HG02852 (cell line): ENCODE results near the gene LSM14A.
"Not testable (repeated sequence)": the region's sequence is repeated elsewhere in the genome, so short reads cannot be mapped to it uniquely, and the experiment has no call there.

Experiments used
- ATAC-seq: cut with Tn5 transposase; IDR thresholded peaks from one replicate; pipeline ENCODE4 v1.9.1; 2021; ENCODE audit warnings: mild to moderate bottlenecking, moderate library complexity; ENCODE audit not compliant: unreplicated experiment

LSM14A gene

GRCh38 chr19:34171877-34172660 lies at the start of gene LSM14A:
LSM14A (plus strand) TSS chr19:34172504; CDS start chr19:34172643, 139 bp downstream.
- peak; percentile 62 for ATAC-seq

GRCh38 chr19:34124828-34125227 lies 47.5 kb upstream of the LSM14A start:
- ATAC-seq: no peak

DNA sequence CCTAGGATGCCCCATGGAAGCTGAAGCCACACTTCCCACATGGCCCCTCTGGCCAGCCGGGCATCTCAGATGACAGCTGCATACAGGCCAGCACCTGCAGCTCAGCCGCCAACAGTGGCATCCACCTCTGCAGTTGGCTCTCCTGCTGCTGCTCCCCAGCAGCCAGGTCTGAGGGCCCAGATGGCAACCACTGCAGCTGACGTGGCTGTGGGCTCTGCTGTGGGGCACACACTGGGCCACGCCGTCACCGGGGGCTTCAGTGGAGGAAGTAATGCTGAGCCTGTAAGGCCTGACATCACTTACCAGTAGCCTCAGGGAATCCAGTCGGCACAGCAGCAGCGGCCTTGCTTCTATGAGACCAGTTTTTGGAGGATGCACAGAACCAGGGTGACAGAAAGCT lies 45.3 kb upstream of the LSM14A start:
- no peak for ATAC-seq

DNA sequence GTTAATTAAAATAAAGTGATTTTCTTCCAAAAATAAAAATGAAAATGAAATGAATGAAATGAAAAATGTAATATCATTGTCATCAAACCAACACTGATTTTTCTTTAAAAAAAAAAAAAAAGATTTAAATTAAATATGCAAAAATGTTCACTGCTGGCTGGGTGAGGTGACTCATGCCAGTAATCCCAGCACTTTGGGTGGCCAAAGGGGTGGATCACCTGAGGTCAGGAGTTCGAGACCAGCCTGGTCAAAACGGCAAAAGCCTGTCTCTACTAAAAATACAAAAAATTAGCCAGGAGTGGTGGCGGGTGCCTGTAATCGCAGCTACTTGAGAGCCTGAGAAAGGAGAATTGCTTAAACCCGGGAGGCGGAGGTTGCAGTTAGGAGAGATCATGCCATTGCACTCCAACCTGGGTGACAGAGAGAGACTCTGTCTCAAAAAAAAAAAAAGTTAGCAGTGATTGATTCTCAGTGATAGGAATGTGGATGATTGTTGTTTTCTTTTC lies 44.6 kb upstream of the LSM14A start:
- no peak for ATAC-seq

DNA sequence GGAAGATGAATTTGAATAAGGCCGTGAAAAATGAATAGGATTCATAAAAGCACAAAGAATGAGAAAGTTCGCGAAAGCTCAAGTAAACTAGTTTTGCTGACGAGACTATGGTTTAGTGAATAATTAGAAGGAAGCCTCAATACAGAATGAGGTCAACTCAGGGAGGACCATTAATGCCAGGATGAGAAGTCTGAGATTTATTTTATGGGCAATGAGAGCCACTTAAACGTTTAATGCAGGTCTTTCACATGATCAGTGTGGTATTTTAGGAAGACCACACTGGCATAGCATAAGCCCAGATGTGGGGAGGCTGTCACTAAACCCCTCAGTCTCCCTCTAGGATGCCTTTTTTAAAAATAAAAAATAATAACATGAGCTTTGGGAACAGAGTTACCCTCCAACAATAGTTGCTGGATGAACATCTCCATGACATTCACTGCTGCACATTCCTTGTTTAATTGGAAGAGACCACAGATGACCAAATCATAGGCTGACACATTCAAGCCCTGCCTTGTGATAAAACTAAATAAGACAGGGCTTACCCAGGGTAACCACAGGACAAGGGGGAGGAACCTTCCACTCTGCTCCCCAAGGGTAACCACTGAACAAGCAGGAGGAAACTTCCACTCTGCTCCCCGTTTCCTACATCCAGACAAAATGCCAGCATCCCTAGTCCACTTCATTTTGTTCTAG lies 43.6 kb upstream of the LSM14A start:
- no peak for ATAC-seq

DNA sequence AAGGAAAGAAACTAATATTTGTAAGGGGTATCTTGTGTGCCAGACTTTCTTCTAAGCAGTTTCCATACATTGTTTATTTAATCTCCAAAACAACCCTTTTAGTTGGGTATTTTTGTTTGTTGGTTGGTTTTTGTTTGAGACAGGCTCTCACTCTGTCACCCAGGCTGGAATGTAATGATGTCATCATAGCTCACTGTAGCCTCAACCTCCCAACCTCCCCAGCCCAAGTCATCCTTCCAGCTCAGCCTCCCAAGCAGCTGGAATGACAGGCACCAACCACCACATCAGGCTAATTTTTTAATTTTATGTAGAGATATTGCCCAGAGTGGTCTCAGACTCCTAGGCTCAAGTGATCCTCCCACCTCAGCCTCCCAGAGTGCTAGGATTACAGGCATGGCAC lies 41.2 kb upstream of the LSM14A start:
- ATAC-seq: no peak

- ATAC-seq: not testable (repeated sequence)
These were observed 40.2 kb upstream of the LSM14A start for GRCh38 chr19:34132145-34132544.

DNA sequence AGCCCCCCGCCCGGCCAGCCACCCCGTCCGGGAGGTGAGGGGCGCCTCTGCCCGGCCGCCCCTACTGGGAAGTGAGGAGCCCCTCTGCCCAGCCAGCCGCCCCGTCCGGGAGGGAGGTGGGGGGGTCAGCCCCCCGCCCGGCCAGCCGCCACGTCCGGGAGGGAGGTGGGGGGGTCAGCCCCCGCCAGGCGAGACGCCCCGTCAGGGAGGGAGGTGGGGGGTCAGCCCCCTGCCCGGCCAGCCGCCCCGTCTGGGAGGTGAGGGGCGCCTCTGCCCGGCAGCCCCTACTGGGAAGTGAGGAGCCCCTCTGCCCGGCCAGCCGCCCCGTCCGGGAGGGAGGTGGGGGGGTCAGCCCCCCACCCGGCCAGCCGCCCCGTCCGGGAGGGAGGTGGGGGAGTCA lies 39.6 kb upstream of the LSM14A start:
- ATAC-seq: not testable (repeated sequence)

DNA sequence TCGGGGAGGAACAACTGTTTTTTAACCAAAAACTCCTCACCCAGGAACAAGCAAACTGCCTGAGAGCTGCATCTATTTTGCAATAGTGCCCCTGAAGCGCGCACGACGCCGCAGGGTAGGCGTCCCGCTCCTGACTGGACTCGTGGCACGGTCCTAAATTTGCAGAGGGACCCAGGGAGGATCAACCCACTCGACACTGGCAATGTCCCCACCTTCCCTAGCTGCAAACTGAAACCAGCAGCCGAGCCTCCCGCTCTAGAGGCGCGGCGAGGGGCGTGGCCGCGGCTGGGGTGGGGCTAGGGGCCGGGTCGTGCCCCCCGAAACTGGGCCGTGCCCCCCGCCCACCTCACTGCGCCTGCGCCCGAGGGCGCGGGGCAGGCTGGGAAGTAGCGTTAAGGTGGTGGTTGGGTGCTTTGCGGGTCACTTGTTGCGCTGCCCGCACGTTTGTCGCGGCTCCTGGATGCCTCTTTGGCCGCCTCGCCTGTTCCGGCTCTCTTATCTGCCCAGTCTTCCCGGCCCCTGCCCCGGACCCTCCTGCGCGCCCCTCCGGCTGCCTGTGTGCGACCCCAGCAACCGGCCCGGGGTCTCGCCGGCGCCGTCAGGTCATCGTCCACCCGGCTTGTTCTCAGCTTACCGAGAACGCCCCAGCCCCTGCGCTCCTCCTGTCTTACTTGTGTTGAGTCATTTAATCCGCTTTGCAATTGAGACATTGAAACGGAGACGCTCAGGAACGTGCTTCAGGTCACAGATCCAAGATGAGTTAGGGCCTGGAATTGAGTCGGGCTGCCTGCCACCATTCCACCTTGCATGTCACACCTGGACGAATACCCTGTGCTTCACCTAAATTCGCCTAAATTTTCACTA lies 37.9 kb upstream of the LSM14A start:
- ATAC-seq: peak; percentile 90

- ATAC-seq: no peak
These were observed 37.1 kb upstream of the LSM14A start for GRCh38 chr19:34135054-34135800.

GRCh38 chr19:34135821-34136611 lies 36.3 kb upstream of the LSM14A start:
- no peak for ATAC-seq

- no peak for ATAC-seq
These were observed 31.3 kb upstream of the LSM14A start for GRCh38 chr19:34141025-34141424.

DNA sequence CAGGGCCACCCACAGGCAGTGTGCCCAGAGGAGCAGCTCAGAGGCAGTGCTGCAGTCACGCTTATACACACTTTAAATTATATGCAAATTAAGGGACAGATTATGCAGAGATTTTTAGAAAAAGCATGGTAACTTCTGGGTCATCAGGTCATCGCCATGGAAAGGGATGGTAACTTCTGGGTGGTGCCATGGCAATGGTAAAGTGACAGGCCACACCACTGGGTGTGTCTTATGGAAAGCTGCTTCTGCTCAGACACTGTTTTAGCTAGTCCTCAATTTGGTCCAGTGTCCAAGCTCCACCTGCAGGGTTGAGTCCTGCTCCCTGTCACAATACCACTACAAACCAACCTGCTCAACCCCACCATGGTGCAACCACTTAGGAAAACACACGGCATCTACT lies 29.9 kb upstream of the LSM14A start:
- no peak for ATAC-seq

- no peak for ATAC-seq
These were observed 26.5 kb upstream of the LSM14A start for GRCh38 chr19:34145741-34146202.

- ATAC-seq: no peak
These were observed 23.6 kb upstream of the LSM14A start for GRCh38 chr19:34148658-34149185.

DNA sequence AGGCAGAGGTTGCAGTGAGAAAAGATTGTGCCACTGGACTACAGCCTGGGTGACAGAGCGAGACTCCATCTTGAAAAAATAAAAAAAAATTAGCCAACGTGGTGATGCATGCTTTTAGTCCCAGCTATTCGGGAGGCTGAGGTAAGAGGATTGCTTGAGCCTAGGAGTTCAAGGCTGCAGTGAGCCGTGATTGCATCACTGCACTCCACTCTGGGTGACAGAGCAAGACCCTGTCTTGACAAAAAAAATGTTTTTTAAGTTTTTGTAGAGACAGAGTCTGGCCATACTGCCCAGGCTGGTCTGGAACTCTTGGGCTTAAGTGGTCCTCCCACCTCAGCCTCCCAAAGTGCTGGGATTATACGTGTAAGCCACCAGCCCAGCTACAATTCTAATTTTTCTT lies 22.4 kb upstream of the LSM14A start:
- ATAC-seq: no peak

DNA sequence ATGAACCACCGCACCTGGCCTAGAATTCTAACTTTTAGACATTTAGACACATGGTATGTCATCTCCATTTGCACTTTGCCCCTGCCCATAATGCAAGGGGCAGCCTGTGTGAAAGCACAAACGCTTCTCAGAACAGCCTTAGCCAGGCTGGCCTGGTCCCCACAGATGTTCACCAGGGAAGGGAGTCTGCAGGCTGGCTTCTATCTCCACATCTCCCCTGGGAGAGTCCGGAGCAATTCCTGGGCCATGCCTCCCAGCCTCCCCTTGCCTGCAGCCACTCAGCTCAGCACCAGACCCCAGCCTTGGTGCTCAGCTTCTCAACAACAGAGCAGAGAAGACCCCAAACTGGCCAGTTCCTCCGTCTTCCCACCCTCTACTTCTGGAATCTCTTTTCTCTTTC lies 21.7 kb upstream of the LSM14A start:
- no peak for ATAC-seq

GRCh38 chr19:34151439-34151838 lies 20.9 kb upstream of the LSM14A start:
- no peak for ATAC-seq

DNA sequence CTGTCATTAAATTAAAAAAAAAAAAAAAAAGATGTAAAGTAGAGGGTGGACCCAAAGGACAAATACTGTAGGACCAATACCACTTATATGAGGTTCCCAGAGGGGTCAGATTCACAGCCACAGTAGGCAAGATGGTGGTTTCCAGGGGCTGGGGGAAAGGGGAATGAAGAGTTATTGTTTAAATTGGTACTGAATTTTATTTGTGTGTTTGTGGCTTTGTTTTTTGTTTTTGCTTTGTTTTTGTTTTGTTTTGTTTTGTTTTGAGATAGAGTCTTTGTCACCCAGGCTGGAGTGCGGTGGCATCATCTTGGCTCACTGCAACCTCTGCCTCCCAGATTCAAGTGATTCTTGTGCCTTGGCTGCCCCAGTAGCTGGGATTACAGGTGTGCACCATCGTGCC lies 17.9 kb upstream of the LSM14A start:
- ATAC-seq: no peak
